ENCODE results near the gene DCAF15. TPM values are rescaled to one million over a fixed set of nuclear protein-coding genes. Genes with fewer than 3 reads are reported as not detected.
A peak's percentile ranks its signal among the peaks of the same experiment; 100 is the strongest.

The DCAF15 gene
- total and polyA plus RNA-seq, 2 donors (not counting 3 experiments of a cell fraction or from before 2014, with no cell fraction given), result 41.9 to 42.4 TPM

GRCh38 chr19:13979244-13979615 is 26.9 kb downstream of the DCAF15 start:
- H4K20me1 ChIP-seq (replicated peaks; ENCODE audit: control insufficient read depth, extremely low read depth, insufficient read depth, low read length), result no peaks in the 10 kb centered on the region
- peak overlapping the region; percentile 73 for H2AFZ ChIP-seq (ENCODE audit: low read depth, low read length)
- H3K4me3 ChIP-seq (replicated peaks in 1 of 3; ENCODE audit: insufficient read depth in 1 of 3, low read depth in 1 of 3, low read length in 3 of 3), result peak overlapping the region; percentile 18 to 42 (median 22)
- ChIA-PET CTCF (interaction anchor here (1.0 to 2.5 kb wide), 7 partner anchors 15 to 93 kb away, joined by 3 to 13 read pairs (median 4); partner anchors contain the start of genes DCAF15, IL27RA and MISP3), POLR2A (no interaction called here)
- no peaks in the 10 kb centered on the region for H3K9me1 ChIP-seq (replicated peaks; ENCODE audit: control insufficient read depth, extremely low read depth, insufficient read depth, low read length)
- peak overlapping the region; percentile 35 for H3K9ac ChIP-seq (replicated peaks; ENCODE audit: extremely low read depth, insufficient read depth, low read length)
- dilution Hi-C loops (cut with MboI; ENCODE audit: extremely low pct_ligation_motif_present, low sequenced_read_pairs), result no loop called here
- no peaks in the 10 kb centered on the region for H3K27me3 ChIP-seq (ENCODE audit: control insufficient read depth in 2 of 2, insufficient read depth in 2 of 2, low read length in 2 of 2)
- no peaks in the 10 kb centered on the region for H3K9me3 ChIP-seq (replicated peaks; ENCODE audit: control insufficient read depth, insufficient read depth, low read length)
- FAIRE-seq (peak; percentile 33), DNase-seq (ENCODE audit: low read depth, low spot score) (no peak)
- no TSS peak for BruUV-seq (replicated peaks)
- intact Hi-C loops (cut with micrococcal nuclease), result no loop called here
- TF ChIP-seq FOS (IDR thresholded peaks at IDR 0.05; ENCODE audit: borderline replicate concordance, insufficient read depth, low read length) (no peak), MAX (IDR thresholded peaks at IDR 0.05; ENCODE audit: insufficient read depth, insufficient read length) (no peak), GATA2 (IDR thresholded peaks at IDR 0.05; ENCODE audit: insufficient read depth, insufficient read length, low read depth, low read length) (no peak), MYC (IDR thresholded peaks at IDR 0.05; ENCODE audit: low read depth, low read length) (no peak), POLR2AphosphoS5 (IDR thresholded peaks at IDR 0.05; ENCODE audit: insufficient read depth, low read depth, low read length) (no peak), POLR2A (IDR thresholded peaks at IDR 0.05; ENCODE audit: low read depth, low read length) (no peak), EZH2 (IDR thresholded peaks at IDR 0.05; ENCODE audit: borderline replicate concordance, low read depth, low read length, severe bottlenecking) (no peak), CTCF (IDR thresholded peaks at IDR 0.05; ENCODE audit: extremely low read depth in 1 of 2, insufficient read depth in 1 of 2, low read depth in 1 of 2, low read length in 2 of 2) (no peak), JUN (IDR thresholded peaks at IDR 0.05; ENCODE audit: borderline replicate concordance, insufficient read depth, insufficient read length, low read depth) (no peak)
- H3K79me2 ChIP-seq (ENCODE audit: control insufficient read depth, insufficient read depth, low read length), result no peaks in the 10 kb centered on the region
- H3K4me2 ChIP-seq (ENCODE audit: insufficient read depth, low read length), result peak overlapping the region; percentile 68
- H3K4me1 ChIP-seq (ENCODE audit: control insufficient read depth, extremely low read depth, insufficient read depth, low read length), result peaks cover 9% of the 10 kb centered on the region
- peaks cover 0 to 2% of the 10 kb centered on the region in 2 experiments for H3K36me3 ChIP-seq (ENCODE audit: control insufficient read depth in 2 of 2, extremely low read depth in 1 of 2, insufficient read depth in 2 of 2, low read length in 2 of 2)
- no peak overlapping the region for H3K27ac ChIP-seq (ENCODE audit: insufficient read depth, low read depth, low read length)
